GM19239 (cell line): ENCODE data around the gene PLPP3.

ENCODE experiments used
- DNase-seq: peaks from one replicate; pipeline ENCODE4 v3.0.0; 2011; ENCODE audit warnings: low spot score; ENCODE audit not compliant: insufficient read length
- FAIRE-seq: peaks from 2 replicates; lab custom pipeline; 2011; peaks lifted over from hg19 to GRCh38; lab: Jason Lieb, UNC

PLPP3 gene

GRCh38 chr1:56577406-56578137 is 1.8 kb downstream of the PLPP3 start:
- FAIRE-seq, result no peak
- DNase-seq, result no peak

GRCh38 chr1:56576880-56577405 is 2.4 kb downstream of the PLPP3 start:
- DNase-seq (peak; percentile 15), FAIRE-seq (no peak)

GRCh38 chr1:56575865-56576264 is 3.5 kb downstream of the PLPP3 start:
- FAIRE-seq (no peak), DNase-seq (no peak)

GRCh38 chr1:56574794-56575193 is 4.6 kb downstream of the PLPP3 start:
- DNase-seq, result no peak
- FAIRE-seq, result no peak

- no peak for FAIRE-seq
Measured at GRCh38 chr1:56573311-56573710, 6.1 kb downstream of the PLPP3 start.

GRCh38 chr1:56572334-56573050 is 6.9 kb downstream of the PLPP3 start:
- DNase-seq, result no peak
- FAIRE-seq, result no peak

More at GRCh38 chr1:56573311-56573710, 6.1 kb downstream of the PLPP3 start:
- no peak for DNase-seq

GRCh38 chr1:56571448-56571847 is 7.9 kb downstream of the PLPP3 start:
- DNase-seq (no peak), FAIRE-seq (no peak)

- FAIRE-seq (no peak), DNase-seq (no peak)
Measured at GRCh38 chr1:56570924-56571372, 8.4 kb downstream of the PLPP3 start.

GRCh38 chr1:56569661-56570060 is 9.7 kb downstream of the PLPP3 start:
- FAIRE-seq (no peak), DNase-seq (no peak)

- no peak for FAIRE-seq
- no peak for DNase-seq
Measured at GRCh38 chr1:56566994-56567393, 12.4 kb downstream of the PLPP3 start.

GRCh38 chr1:56566061-56566744 is 13.2 kb downstream of the PLPP3 start:
- FAIRE-seq, result no peak
- no peak for DNase-seq

GRCh38 chr1:56564615-56565014 is 14.7 kb downstream of the PLPP3 start:
- DNase-seq (no peak), FAIRE-seq (no peak)

GRCh38 chr1:56563568-56563967 is 15.8 kb downstream of the PLPP3 start:
- DNase-seq (no peak), FAIRE-seq (no peak)

GRCh38 chr1:56562891-56563452 is 16.4 kb downstream of the PLPP3 start:
- no peak for DNase-seq
- FAIRE-seq, result no peak

- FAIRE-seq (no peak), DNase-seq (no peak)
Measured at GRCh38 chr1:56561227-56562019, 17.9 kb downstream of the PLPP3 start.

- FAIRE-seq, result no peak
- DNase-seq, result no peak
Measured at GRCh38 chr1:56557746-56558145, 21.6 kb downstream of the PLPP3 start.

GRCh38 chr1:56555448-56555847 is 23.9 kb downstream of the PLPP3 start:
- DNase-seq, result no peak
- no peak for FAIRE-seq

- no peak for DNase-seq
- FAIRE-seq, result no peak
Measured at GRCh38 chr1:56553046-56553445, 26.3 kb downstream of the PLPP3 start.

- no peak for FAIRE-seq
- DNase-seq, result no peak
Measured at GRCh38 chr1:56552349-56552748, 27.0 kb downstream of the PLPP3 start.

- FAIRE-seq (no peak), DNase-seq (no peak)
Measured at GRCh38 chr1:56551691-56552090, 27.7 kb downstream of the PLPP3 start.
